ENCODE results near the gene TP53RK.

DNA sequence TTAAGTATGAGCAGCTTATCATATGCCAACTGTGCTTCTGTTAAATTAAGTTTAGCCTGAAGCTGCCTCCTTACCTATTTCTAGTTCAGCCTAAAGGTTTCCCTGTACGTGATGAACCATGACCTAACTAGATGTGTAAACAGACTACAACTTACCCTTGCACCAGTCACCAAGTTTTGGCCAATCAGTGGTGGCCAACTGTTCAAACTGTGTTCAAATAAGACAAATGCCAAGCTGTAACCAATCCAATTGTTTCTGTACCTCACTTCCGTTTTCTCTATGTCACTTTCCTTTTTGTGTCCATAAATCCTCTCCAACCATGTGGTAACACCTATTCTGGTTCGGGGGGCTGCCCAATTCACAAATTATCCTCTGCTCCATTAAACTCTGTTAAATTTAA lies 14.2 kb upstream of the TP53RK start:
- no peak for TF ChIP-seq EZH2 (IDR thresholded peaks at IDR 0.05)
- no peak for TF ChIP-seq CTCF (IDR thresholded peaks at IDR 0.05)
- TF ChIP-seq EZH2phosphoT487 (IDR thresholded peaks at IDR 0.05): no peak

Data from neural progenitor cell (in vitro differentiated cells).